ENCODE measurements around the gene SHCBP1L.

The SHCBP1L gene

GRCh38 chr1:182897696-182898095, 55.3 kb downstream of the SHCBP1L start:
- Histone ChIP-seq H3K36me3 (replicated peaks in 1 of 2; ENCODE audit: control insufficient read depth in 2 of 2, insufficient read depth in 2 of 2, low read length in 2 of 2) (no peaks in the 10 kb centered on the region), H2BK120ac (ENCODE audit: low read depth, low read length) (no peak overlapping the region), H3K4me2 (ENCODE audit: insufficient read depth, low read length, poor library complexity, severe bottlenecking) (no peak overlapping the region), H3K4me1 (ENCODE audit: control insufficient read depth in 2 of 2, insufficient read depth in 1 of 2, low read depth in 1 of 2, low read length in 2 of 2) (no peaks in the 10 kb centered on the region), H3K18ac (ENCODE audit: low read length) (no peak overlapping the region), H2BK15ac (ENCODE audit: low read length) (no peak overlapping the region), H3K4ac (ENCODE audit: low read length) (no peak overlapping the region), H3K23ac (ENCODE audit: low read depth, low read length, poor library complexity) (no peak overlapping the region), H3K9ac (ENCODE audit: low read depth, low read length, poor library complexity) (no peak overlapping the region), H4K8ac (ENCODE audit: low read depth, low read length) (no peak overlapping the region), H3K27ac (replicated peaks; ENCODE audit: low read length) (no peak overlapping the region), H3K14ac (ENCODE audit: low read length) (no peak overlapping the region), H2BK5ac (ENCODE audit: low read length) (no peak overlapping the region), H4K91ac (ENCODE audit: low read depth, low read length, poor library complexity) (no peak overlapping the region), H2AFZ (ENCODE audit: low read length) (no peak overlapping the region), H3K4me3 (ENCODE audit: low read length in 2 of 2) (no peak overlapping the region), H3K27me3 (ENCODE audit: control insufficient read depth in 3 of 3, insufficient read depth in 3 of 3, low read depth in 1 of 3, low read length in 3 of 3) (no peaks in the 10 kb centered on the region), H3K9me3 (replicated peaks in 1 of 2; ENCODE audit: control insufficient read depth in 2 of 2, insufficient read depth in 1 of 2, low read depth in 1 of 2, low read length in 2 of 2) (no peaks in the 10 kb centered on the region), H2AK5ac (ENCODE audit: low read depth, low read length) (no peak overlapping the region), H2BK12ac (ENCODE audit: low read length) (no peak overlapping the region), H3K79me1 (ENCODE audit: low read depth, low read length) (no peaks in the 10 kb centered on the region)
- no CpG with 5 or more reads among the region's 2 CpGs for WGBS, 2 donors (ENCODE audit: extremely low coverage in 2 of 2, insufficient read length in 2 of 2, insufficient replicate concordance in 1 of 2)
- DNase-seq (ENCODE audit: low spot score): no peak

- Histone ChIP-seq H3K18ac (ENCODE audit: low read length) (no peak overlapping the region), H2BK120ac (ENCODE audit: low read depth, low read length) (no peak overlapping the region), H3K36me3 (replicated peaks in 1 of 2; ENCODE audit: control insufficient read depth in 2 of 2, insufficient read depth in 2 of 2, low read length in 2 of 2) (peaks cover 17 to 35% of the 10 kb centered on the region in 2 donors), H3K4ac (ENCODE audit: low read length) (no peak overlapping the region), H2BK15ac (ENCODE audit: low read length) (no peak overlapping the region), H3K23ac (ENCODE audit: low read depth, low read length, poor library complexity) (no peak overlapping the region), H3K27ac (replicated peaks; ENCODE audit: low read length) (no peak overlapping the region), H4K8ac (ENCODE audit: low read depth, low read length) (no peak overlapping the region), H3K4me2 (ENCODE audit: insufficient read depth, low read length, poor library complexity, severe bottlenecking) (no peak overlapping the region), H4K91ac (ENCODE audit: low read depth, low read length, poor library complexity) (no peak overlapping the region), H3K9me3 (replicated peaks in 1 of 2; ENCODE audit: control insufficient read depth in 2 of 2, insufficient read depth in 1 of 2, low read depth in 1 of 2, low read length in 2 of 2) (no peaks in the 10 kb centered on the region), H3K4me3 (ENCODE audit: low read length in 2 of 2) (no peak overlapping the region), H3K79me1 (ENCODE audit: low read depth, low read length) (no peaks in the 10 kb centered on the region), H3K9ac (ENCODE audit: low read depth, low read length, poor library complexity) (no peak overlapping the region), H2BK12ac (ENCODE audit: low read length) (no peak overlapping the region), H2BK5ac (ENCODE audit: low read length) (no peak overlapping the region), H3K27me3 (ENCODE audit: control insufficient read depth in 3 of 3, insufficient read depth in 3 of 3, low read depth in 1 of 3, low read length in 3 of 3) (no peaks in the 10 kb centered on the region), H3K4me1 (ENCODE audit: control insufficient read depth in 2 of 2, insufficient read depth in 1 of 2, low read depth in 1 of 2, low read length in 2 of 2) (no peaks in the 10 kb centered on the region), H2AFZ (ENCODE audit: low read length) (no peak overlapping the region), H3K14ac (ENCODE audit: low read length) (no peak overlapping the region), H2AK5ac (ENCODE audit: low read depth, low read length) (no peak overlapping the region)
- no CpG with 5 or more reads among the region's 9 CpGs for WGBS, 2 donors (ENCODE audit: extremely low coverage in 2 of 2, insufficient read length in 2 of 2, insufficient replicate concordance in 1 of 2)
- no peak for DNase-seq (ENCODE audit: low spot score)
Measured at GRCh38 chr1:182890927-182891610, 61.9 kb downstream of the SHCBP1L start.

GRCh38 chr1:182889997-182890396, 63.0 kb downstream of the SHCBP1L start:
- Histone ChIP-seq H3K14ac (ENCODE audit: low read length) (no peak overlapping the region), H4K8ac (ENCODE audit: low read depth, low read length) (no peak overlapping the region), H3K4me3 (ENCODE audit: low read length in 2 of 2) (no peak overlapping the region), H3K23ac (ENCODE audit: low read depth, low read length, poor library complexity) (no peak overlapping the region), H4K91ac (ENCODE audit: low read depth, low read length, poor library complexity) (no peak overlapping the region), H3K4ac (ENCODE audit: low read length) (no peak overlapping the region), H3K4me2 (ENCODE audit: insufficient read depth, low read length, poor library complexity, severe bottlenecking) (no peak overlapping the region), H3K9me3 (replicated peaks in 1 of 2; ENCODE audit: control insufficient read depth in 2 of 2, insufficient read depth in 1 of 2, low read depth in 1 of 2, low read length in 2 of 2) (no peaks in the 10 kb centered on the region), H2BK120ac (ENCODE audit: low read depth, low read length) (no peak overlapping the region), H2AFZ (ENCODE audit: low read length) (no peak overlapping the region), H3K27ac (replicated peaks; ENCODE audit: low read length) (peak overlapping the region; percentile 8), H2BK12ac (ENCODE audit: low read length) (no peak overlapping the region), H3K36me3 (replicated peaks in 1 of 2; ENCODE audit: control insufficient read depth in 2 of 2, insufficient read depth in 2 of 2, low read length in 2 of 2) (peaks cover 21 to 46% of the 10 kb centered on the region in 2 donors), H2BK5ac (ENCODE audit: low read length) (no peak overlapping the region), H3K4me1 (ENCODE audit: control insufficient read depth in 2 of 2, insufficient read depth in 1 of 2, low read depth in 1 of 2, low read length in 2 of 2) (no peaks in the 10 kb centered on the region), H3K27me3 (ENCODE audit: control insufficient read depth in 3 of 3, insufficient read depth in 3 of 3, low read depth in 1 of 3, low read length in 3 of 3) (no peaks in the 10 kb centered on the region), H3K79me1 (ENCODE audit: low read depth, low read length) (no peaks in the 10 kb centered on the region), H3K9ac (ENCODE audit: low read depth, low read length, poor library complexity) (no peak overlapping the region), H2BK15ac (ENCODE audit: low read length) (no peak overlapping the region), H3K18ac (ENCODE audit: low read length) (no peak overlapping the region), H2AK5ac (ENCODE audit: low read depth, low read length) (no peak overlapping the region)
- no CpG with 5 or more reads among the region's 6 CpGs for WGBS, 2 donors (ENCODE audit: extremely low coverage in 2 of 2, insufficient read length in 2 of 2, insufficient replicate concordance in 1 of 2)
- DNase-seq (ENCODE audit: low spot score): no peak

- Histone ChIP-seq H3K9me3 (replicated peaks in 1 of 2; ENCODE audit: control insufficient read depth in 2 of 2, insufficient read depth in 1 of 2, low read depth in 1 of 2, low read length in 2 of 2) (no peaks in the 10 kb centered on the region), H2BK5ac (ENCODE audit: low read length) (no peak overlapping the region), H3K4me2 (ENCODE audit: insufficient read depth, low read length, poor library complexity, severe bottlenecking) (no peak overlapping the region), H3K4me1 (ENCODE audit: control insufficient read depth in 2 of 2, insufficient read depth in 1 of 2, low read depth in 1 of 2, low read length in 2 of 2) (no peaks in the 10 kb centered on the region), H2AFZ (ENCODE audit: low read length) (no peak overlapping the region), H3K27ac (replicated peaks; ENCODE audit: low read length) (no peak overlapping the region), H3K18ac (ENCODE audit: low read length) (no peak overlapping the region), H3K79me1 (ENCODE audit: low read depth, low read length) (no peaks in the 10 kb centered on the region), H3K4ac (ENCODE audit: low read length) (no peak overlapping the region), H4K8ac (ENCODE audit: low read depth, low read length) (no peak overlapping the region), H3K27me3 (ENCODE audit: control insufficient read depth in 3 of 3, insufficient read depth in 3 of 3, low read depth in 1 of 3, low read length in 3 of 3) (no peaks in the 10 kb centered on the region), H3K4me3 (ENCODE audit: low read length in 2 of 2) (no peak overlapping the region), H2BK120ac (ENCODE audit: low read depth, low read length) (no peak overlapping the region), H3K14ac (ENCODE audit: low read length) (no peak overlapping the region), H2BK12ac (ENCODE audit: low read length) (no peak overlapping the region), H3K23ac (ENCODE audit: low read depth, low read length, poor library complexity) (no peak overlapping the region), H2BK15ac (ENCODE audit: low read length) (no peak overlapping the region), H2AK5ac (ENCODE audit: low read depth, low read length) (no peak overlapping the region), H4K91ac (ENCODE audit: low read depth, low read length, poor library complexity) (no peak overlapping the region), H3K36me3 (replicated peaks in 1 of 2; ENCODE audit: control insufficient read depth in 2 of 2, insufficient read depth in 2 of 2, low read length in 2 of 2) (peaks cover 26 to 56% of the 10 kb centered on the region in 2 donors), H3K9ac (ENCODE audit: low read depth, low read length, poor library complexity) (no peak overlapping the region)
- no peak for DNase-seq (ENCODE audit: low spot score)
- no CpG with 5 or more reads among the region's 7 CpGs for WGBS, 2 donors (ENCODE audit: extremely low coverage in 2 of 2, insufficient read length in 2 of 2, insufficient replicate concordance in 1 of 2)
Measured at GRCh38 chr1:182888736-182889531, 64.0 kb downstream of the SHCBP1L start.
